Osteoblast (primary cell): ENCODE results near the gene KCNA10. TPM values are rescaled to one million over a fixed set of nuclear protein-coding genes. Genes with fewer than 3 reads are reported as not detected.

ENCODE experiments used
- DNase-seq: peaks from one replicate; pipeline ENCODE4 v3.0.0; 2011; ENCODE audit warnings: low spot score, mixed read lengths; ENCODE audit not compliant: insufficient read length; ENCODE audit errors: missing footprints
- H2AFZ ChIP-seq: 2 replicates; pipeline ENCODE4 v1.6.0; 2011; ENCODE audit warnings: mild to moderate bottlenecking, low read length
- H3K27ac ChIP-seq: 2 replicates; pipeline ENCODE4 v1.5.1; 2011; ENCODE audit warnings: mild to moderate bottlenecking, low read depth, low read length, moderate library complexity
- H3K27me3 ChIP-seq: 2 replicates; pipeline ENCODE4 v1.6.0; 2012; ENCODE audit warnings: mild to moderate bottlenecking, control low read depth, inconsistent platforms, low read length, moderate library complexity; ENCODE audit not compliant: insufficient read depth
- H3K36me3 ChIP-seq: 2 replicates; pipeline ENCODE4 v1.5.1; 2011; ENCODE audit warnings: mild to moderate bottlenecking, low read length, control low read depth, moderate library complexity; ENCODE audit not compliant: insufficient read depth
- H3K4me1 ChIP-seq: 2 replicates; pipeline ENCODE4 v1.5.1; 2011; ENCODE audit warnings: mild to moderate bottlenecking, low read length, control low read depth, moderate library complexity; ENCODE audit not compliant: insufficient read depth
- H3K4me2 ChIP-seq: 2 replicates; pipeline ENCODE4 v1.6.0; 2011; ENCODE audit warnings: mild to moderate bottlenecking, low read length; ENCODE audit not compliant: insufficient read depth
- H3K4me3 ChIP-seq: fragments of 200-600 bp; sonication (generic); 3 replicates; pipeline ENCODE4 v1.5.1; 2012; ENCODE audit warnings: mild to moderate bottlenecking, low read length, inconsistent platforms; ENCODE audit not compliant: insufficient read depth
- H3K79me2 ChIP-seq: 2 replicates; pipeline ENCODE4 v1.6.0; 2012; ENCODE audit warnings: mild to moderate bottlenecking, low read length, control low read depth, inconsistent platforms; ENCODE audit not compliant: insufficient read depth
- H3K9me3 ChIP-seq: 2 replicates; pipeline ENCODE4 v1.5.1; 2011; ENCODE audit warnings: low read depth, low read length, control low read depth
- H4K20me1 ChIP-seq: 2 replicates; pipeline ENCODE4 v1.6.0; 2012; ENCODE audit warnings: mild to moderate bottlenecking, low read length, control low read depth; ENCODE audit not compliant: insufficient read depth
- CTCF ChIP-seq: IDR thresholded peaks from 2 replicates; pipeline ENCODE4 v1.5.1; 2011; ENCODE audit warnings: mild to moderate bottlenecking, low read depth, low read length, moderate library complexity; ENCODE audit errors: extremely low read depth
- total RNA-seq: library from RNA; depleted of rRNA; stranded (reverse); fragments of >200 nt; gene quantifications from 2 replicates; pipeline ENCODE4 v1.2.3, GENCODE V29; 2012

Gene KCNA10
- total RNA-seq, 1 donor: not detected

- H3K27ac ChIP-seq: no peak overlapping the region
- H4K20me1 ChIP-seq: no peaks in the 10 kb centered on the region
- no peaks in the 10 kb centered on the region for H3K4me1 ChIP-seq
- no peaks in the 10 kb centered on the region for H3K9me3 ChIP-seq
- no peak overlapping the region for H3K4me2 ChIP-seq
- no peaks in the 10 kb centered on the region for H3K79me2 ChIP-seq
- TF ChIP-seq CTCF: no peak
- H3K36me3 ChIP-seq: no peaks in the 10 kb centered on the region
- H2AFZ ChIP-seq: no peak overlapping the region
- peaks cover 8% of the 10 kb centered on the region for H3K27me3 ChIP-seq
- DNase-seq: no peak
- no peak overlapping the region for H3K4me3 ChIP-seq
These were observed 10.7 kb downstream of the KCNA10 start for GRCh38 chr1:110508028-110508940.

- no peaks in the 10 kb centered on the region for H3K4me1 ChIP-seq
- no peak overlapping the region for H2AFZ ChIP-seq
- no peaks in the 10 kb centered on the region for H4K20me1 ChIP-seq
- no peak overlapping the region for H3K4me3 ChIP-seq
- H3K36me3 ChIP-seq: no peaks in the 10 kb centered on the region
- no peak for TF ChIP-seq CTCF
- no peak overlapping the region for H3K4me2 ChIP-seq
- no peaks in the 10 kb centered on the region for H3K79me2 ChIP-seq
- no peak overlapping the region for H3K27ac ChIP-seq
- H3K27me3 ChIP-seq: peaks cover 17% of the 10 kb centered on the region
- no peak for DNase-seq
- H3K9me3 ChIP-seq: no peaks in the 10 kb centered on the region
These were observed 12.4 kb downstream of the KCNA10 start for GRCh38 chr1:110506541-110506940.

GRCh38 chr1:110505596-110505995 is 13.4 kb downstream of the KCNA10 start:
- Histone ChIP-seq H3K27ac (no peak overlapping the region), H3K4me2 (no peak overlapping the region), H3K9me3 (no peaks in the 10 kb centered on the region), H3K79me2 (no peaks in the 10 kb centered on the region), H2AFZ (no peak overlapping the region), H3K4me3 (no peak overlapping the region), H3K27me3 (peaks cover 17% of the 10 kb centered on the region), H3K36me3 (no peaks in the 10 kb centered on the region), H4K20me1 (no peaks in the 10 kb centered on the region), H3K4me1 (no peaks in the 10 kb centered on the region)
- no peak for TF ChIP-seq CTCF
- no peak for DNase-seq

- peaks cover 22% of the 10 kb centered on the region for H3K27me3 ChIP-seq
- H3K36me3 ChIP-seq: no peaks in the 10 kb centered on the region
- H4K20me1 ChIP-seq: no peaks in the 10 kb centered on the region
- no peak for TF ChIP-seq CTCF
- H3K9me3 ChIP-seq: no peaks in the 10 kb centered on the region
- H3K4me2 ChIP-seq: no peak overlapping the region
- H3K79me2 ChIP-seq: no peaks in the 10 kb centered on the region
- no peak for DNase-seq
- no peak overlapping the region for H2AFZ ChIP-seq
- H3K4me1 ChIP-seq: no peaks in the 10 kb centered on the region
- H3K4me3 ChIP-seq: no peak overlapping the region
- no peak overlapping the region for H3K27ac ChIP-seq
These were observed 14.7 kb downstream of the KCNA10 start for GRCh38 chr1:110504226-110504625.
